Muscle layer of colon (tissue), 2 donors: ENCODE measurements around the gene ANKMY1.

Source experiments
- H3K27ac ChIP-seq: one replicate; pipeline ENCODE4 v1.7.0; 2013; ENCODE audit warnings: low read depth, mild to moderate bottlenecking, low read length, moderate library complexity
- H3K27me3 ChIP-seq, 2 donors: one replicate each; pipeline ENCODE4 v1.7.0; 2013; ENCODE audit warnings: low read length in 2 of 2, mild to moderate bottlenecking in 2 of 2; ENCODE audit not compliant: insufficient read depth in 2 of 2, control insufficient read depth in 1 of 2
- H3K36me3 ChIP-seq: one replicate; pipeline ENCODE4 v1.7.0; 2013; ENCODE audit warnings: mild to moderate bottlenecking, low read length; ENCODE audit not compliant: insufficient read depth
- H3K4me1 ChIP-seq: one replicate; pipeline ENCODE4 v1.7.0; 2013; ENCODE audit warnings: mild to moderate bottlenecking, low read length; ENCODE audit not compliant: insufficient read depth
- H3K4me3 ChIP-seq, 2 donors: one replicate each; pipeline ENCODE4 v1.7.0; 2013; ENCODE audit warnings: low read length in 2 of 2, low read depth in 1 of 2, mild to moderate bottlenecking in 1 of 2, moderate library complexity in 1 of 2
- H3K9ac ChIP-seq: one replicate; pipeline ENCODE4 v1.7.0; 2013; ENCODE audit warnings: low read length
- H3K9me3 ChIP-seq: one replicate; pipeline ENCODE4 v1.7.0; 2013; ENCODE audit warnings: mild to moderate bottlenecking, low read length
- donor health status: abdominal sarcoma.
- donor health status: Adenocarcinoma of cecum.

Gene ANKMY1

GRCh38 chr2:240600451-240600961 is 42.7 kb upstream of the ANKMY1 start:
- H3K4me3 ChIP-seq = no peak overlapping the region
- H3K4me1 ChIP-seq = peaks cover 30% of the 10 kb centered on the region
- H3K27ac ChIP-seq = no peak overlapping the region
- H3K9me3 ChIP-seq = no peaks in the 10 kb centered on the region
- no peaks in the 10 kb centered on the region for H3K27me3 ChIP-seq
- H3K9ac ChIP-seq = no peak overlapping the region
- H3K36me3 ChIP-seq = peaks cover 8% of the 10 kb centered on the region

- H3K4me1 ChIP-seq = peaks cover 34% of the 10 kb centered on the region
- H3K4me3 ChIP-seq = no peak overlapping the region
- no peaks in the 10 kb centered on the region for H3K9me3 ChIP-seq
- no peak overlapping the region for H3K9ac ChIP-seq
- no peak overlapping the region for H3K27ac ChIP-seq
- H3K36me3 ChIP-seq = peaks cover 8% of the 10 kb centered on the region
- no peaks in the 10 kb centered on the region for H3K27me3 ChIP-seq
Observed at GRCh38 chr2:240599141-240599583, 41.4 kb upstream of the ANKMY1 start.

- peaks cover 11% of the 10 kb centered on the region for H3K36me3 ChIP-seq
- H3K4me1 ChIP-seq = peaks cover 34% of the 10 kb centered on the region
- no peak overlapping the region for H3K27ac ChIP-seq
- H3K4me3 ChIP-seq = no peak overlapping the region
- H3K27me3 ChIP-seq = no peaks in the 10 kb centered on the region
- H3K9me3 ChIP-seq = no peaks in the 10 kb centered on the region
- no peak overlapping the region for H3K9ac ChIP-seq
Observed at GRCh38 chr2:240598311-240598911, 40.6 kb upstream of the ANKMY1 start.

GRCh38 chr2:240597419-240598181 is 39.8 kb upstream of the ANKMY1 start:
- H3K27ac ChIP-seq = peak overlapping the region; percentile 49
- no peaks in the 10 kb centered on the region for H3K9me3 ChIP-seq
- peaks cover 34% of the 10 kb centered on the region for H3K4me1 ChIP-seq
- peaks cover 16% of the 10 kb centered on the region for H3K36me3 ChIP-seq
- no peak overlapping the region for H3K9ac ChIP-seq
- no peak overlapping the region for H3K4me3 ChIP-seq
- H3K27me3 ChIP-seq = no peaks in the 10 kb centered on the region

GRCh38 chr2:240597054-240597418 is 39.2 kb upstream of the ANKMY1 start:
- peak overlapping the region; percentile 49 for H3K27ac ChIP-seq

GRCh38 chr2:240596491-240596931 is 38.7 kb upstream of the ANKMY1 start:
- peaks cover 17% of the 10 kb centered on the region for H3K36me3 ChIP-seq
- H3K27ac ChIP-seq = peak overlapping the region; percentile 49
- H3K4me3 ChIP-seq = no peak overlapping the region

More at GRCh38 chr2:240597054-240597418, 39.2 kb upstream of the ANKMY1 start:
- Histone ChIP-seq H3K4me3 (no peak overlapping the region), H3K9ac (no peak overlapping the region), H3K4me1 (peaks cover 34% of the 10 kb centered on the region), H3K9me3 (no peaks in the 10 kb centered on the region), H3K36me3 (peaks cover 16% of the 10 kb centered on the region), H3K27me3 (no peaks in the 10 kb centered on the region)

GRCh38 chr2:240596080-240596460 is 38.3 kb upstream of the ANKMY1 start:
- Histone ChIP-seq H3K27me3 (no peaks in the 10 kb centered on the region), H3K9ac (no peak overlapping the region), H3K36me3 (peaks cover 22% of the 10 kb centered on the region), H3K27ac (no peak overlapping the region), H3K4me1 (peaks cover 34% of the 10 kb centered on the region), H3K9me3 (no peaks in the 10 kb centered on the region), H3K4me3 (no peak overlapping the region)

More at GRCh38 chr2:240596491-240596931, 38.7 kb upstream of the ANKMY1 start:
- Histone ChIP-seq H3K27me3 (no peaks in the 10 kb centered on the region), H3K9me3 (no peaks in the 10 kb centered on the region), H3K4me1 (peaks cover 34% of the 10 kb centered on the region), H3K9ac (no peak overlapping the region)

- H3K36me3 ChIP-seq = peaks cover 27% of the 10 kb centered on the region
Observed at GRCh38 chr2:240595381-240596079, 37.7 kb upstream of the ANKMY1 start.

GRCh38 chr2:240594511-240595380 is 37.0 kb upstream of the ANKMY1 start:
- peaks cover 31% of the 10 kb centered on the region for H3K36me3 ChIP-seq
- no peaks in the 10 kb centered on the region for H3K27me3 ChIP-seq

More at GRCh38 chr2:240595381-240596079, 37.7 kb upstream of the ANKMY1 start:
- no peak overlapping the region for H3K9ac ChIP-seq
- no peak overlapping the region for H3K27ac ChIP-seq
- H3K4me3 ChIP-seq = no peak overlapping the region
- no peaks in the 10 kb centered on the region for H3K9me3 ChIP-seq
- peaks cover 34% of the 10 kb centered on the region for H3K4me1 ChIP-seq
- H3K27me3 ChIP-seq = no peaks in the 10 kb centered on the region

GRCh38 chr2:240593703-240594451 is 36.1 kb upstream of the ANKMY1 start:
- no peak overlapping the region for H3K27ac ChIP-seq
- no peak overlapping the region for H3K9ac ChIP-seq
- no peaks in the 10 kb centered on the region for H3K27me3 ChIP-seq
- no peak overlapping the region for H3K4me3 ChIP-seq
- peaks cover 34% of the 10 kb centered on the region for H3K4me1 ChIP-seq
- no peaks in the 10 kb centered on the region for H3K9me3 ChIP-seq
- peaks cover 34% of the 10 kb centered on the region for H3K36me3 ChIP-seq

More at GRCh38 chr2:240594511-240595380, 37.0 kb upstream of the ANKMY1 start:
- peaks cover 34% of the 10 kb centered on the region for H3K4me1 ChIP-seq
- no peak overlapping the region for H3K27ac ChIP-seq
- no peak overlapping the region for H3K4me3 ChIP-seq
- no peak overlapping the region for H3K9ac ChIP-seq
- H3K9me3 ChIP-seq = no peaks in the 10 kb centered on the region
